Gastroesophageal sphincter (tissue), 3 donors: ENCODE results near the gene DIAPH2.

Experiments used
- EP300 ChIP-seq: sonication (generic); formaldehyde crosslinking; IDR thresholded peaks from one replicate; pipeline ENCODE4 v1.6.1; 2017; ENCODE audit warnings: antibody characterized with exemption, mild to moderate bottlenecking
- POLR2A ChIP-seq, 2 donors: fragments of 450-650 bp; IDR thresholded peaks; one replicate each; pipeline ENCODE4 v1.6.1; 2017; ENCODE audit warnings: antibody characterized with exemption in 2 of 2, mild to moderate bottlenecking in 2 of 2, moderate library complexity in 1 of 2
- POLR2AphosphoS5 ChIP-seq: sonication (generic); formaldehyde crosslinking; IDR thresholded peaks from one replicate; pipeline ENCODE4 v1.6.1; 2017; ENCODE audit warnings: antibody characterized with exemption
- TF ChIP-seq, protein P1 (sequence below), 4 experiments: fragments of 200-600 bp in 2 of 4; fragments of 450-650 bp in 2 of 4; sonication (generic) in 1 of 4; IDR thresholded peaks; one replicate each; pipeline ENCODE4 v1.5.1; 2017 to 2019; ENCODE audit warnings: antibody characterized with exemption in 4 of 4, mild to moderate bottlenecking in 2 of 4, moderate library complexity in 2 of 4

DNA sequence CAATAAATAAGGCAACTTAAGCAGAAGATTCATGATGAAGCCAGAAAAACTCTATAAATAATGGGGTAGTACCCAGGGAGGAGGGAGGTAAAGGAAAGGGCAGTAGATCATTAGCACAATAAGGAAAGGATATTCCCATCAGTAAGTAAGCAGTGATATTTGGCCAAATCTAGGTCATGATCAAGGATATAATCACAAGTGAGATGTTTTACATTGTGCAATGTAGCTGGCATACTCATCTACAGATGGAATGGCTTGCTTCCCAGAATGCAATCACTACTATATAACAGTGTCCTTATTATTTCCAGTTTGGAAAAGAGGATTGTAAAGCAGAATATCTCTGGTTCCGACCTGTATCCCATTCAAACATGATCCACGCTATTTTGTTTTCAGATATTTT is 682.5 kb downstream of the DIAPH2 start:
- TF ChIP-seq, protein P1, sequence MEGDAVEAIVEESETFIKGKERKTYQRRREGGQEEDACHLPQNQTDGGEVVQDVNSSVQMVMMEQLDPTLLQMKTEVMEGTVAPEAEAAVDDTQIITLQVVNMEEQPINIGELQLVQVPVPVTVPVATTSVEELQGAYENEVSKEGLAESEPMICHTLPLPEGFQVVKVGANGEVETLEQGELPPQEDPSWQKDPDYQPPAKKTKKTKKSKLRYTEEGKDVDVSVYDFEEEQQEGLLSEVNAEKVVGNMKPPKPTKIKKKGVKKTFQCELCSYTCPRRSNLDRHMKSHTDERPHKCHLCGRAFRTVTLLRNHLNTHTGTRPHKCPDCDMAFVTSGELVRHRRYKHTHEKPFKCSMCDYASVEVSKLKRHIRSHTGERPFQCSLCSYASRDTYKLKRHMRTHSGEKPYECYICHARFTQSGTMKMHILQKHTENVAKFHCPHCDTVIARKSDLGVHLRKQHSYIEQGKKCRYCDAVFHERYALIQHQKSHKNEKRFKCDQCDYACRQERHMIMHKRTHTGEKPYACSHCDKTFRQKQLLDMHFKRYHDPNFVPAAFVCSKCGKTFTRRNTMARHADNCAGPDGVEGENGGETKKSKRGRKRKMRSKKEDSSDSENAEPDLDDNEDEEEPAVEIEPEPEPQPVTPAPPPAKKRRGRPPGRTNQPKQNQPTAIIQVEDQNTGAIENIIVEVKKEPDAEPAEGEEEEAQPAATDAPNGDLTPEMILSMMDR (IDR thresholded peaks at IDR 0.05): no peak
- TF ChIP-seq POLR2A (IDR thresholded peaks at IDR 0.05): no peak
- peak; percentile 37 for TF ChIP-seq POLR2AphosphoS5
- no peak for TF ChIP-seq EP300
